GM23338 (cell line): ENCODE data around the gene RNLS. TPM values are rescaled to one million over a fixed set of nuclear protein-coding genes. Genes with fewer than 3 reads are reported as not detected.

Experiments
- ATAC-seq: fragments of 200-7000 bp; cut with Tn5 transposase; 3 replicates; pipeline ENCODE4 v1.9.1; 2020
- DNase-seq: peaks from one replicate; pipeline ENCODE4 v3.0.0-alpha.2; 2015; ENCODE audit warnings: low spot score
- H2AFZ ChIP-seq: fragments of 200-600 bp; sonication (generic); 2 replicates; pipeline ENCODE4 v1.8.0; 2016; ENCODE audit warnings: antibody characterized with exemption, mild to moderate bottlenecking, moderate library complexity
- H3F3A ChIP-seq: fragments of 200-600 bp; sonication (generic); replicated peaks from 2 replicates; pipeline ENCODE4 v1.8.0; 2017; ENCODE audit warnings: antibody characterized with exemption, mixed run types, low read depth
- H3K27ac ChIP-seq: fragments of 200-600 bp; sonication (generic); 2 replicates; pipeline ENCODE4 v1.6.1; 2016; ENCODE audit warnings: low read depth
- H3K27me3 ChIP-seq: fragments of 200-600 bp; sonication (generic); 2 replicates; pipeline ENCODE4 v1.8.0; 2016; ENCODE audit warnings: mild to moderate bottlenecking, mixed run types, moderate library complexity; ENCODE audit not compliant: insufficient read depth
- H3K36me3 ChIP-seq: fragments of 200-600 bp; sonication (generic); 2 replicates; pipeline ENCODE4 v1.8.0; 2016; ENCODE audit warnings: mild to moderate bottlenecking; ENCODE audit not compliant: insufficient read depth
- H3K4me1 ChIP-seq: fragments of 200-600 bp; sonication (generic); 2 replicates; pipeline ENCODE4 v1.8.0; 2016; ENCODE audit warnings: mild to moderate bottlenecking, moderate library complexity; ENCODE audit not compliant: insufficient read depth
- H3K4me2 ChIP-seq: fragments of 200-600 bp; sonication (generic); 2 replicates; pipeline ENCODE4 v1.7.1; 2017; ENCODE audit warnings: mixed run types
- H3K4me3 ChIP-seq: fragments of 200-600 bp; sonication (generic); 2 replicates; pipeline ENCODE4 v1.6.1; 2016; ENCODE audit warnings: mixed run types
- H3K79me2 ChIP-seq: fragments of 200-600 bp; sonication (generic); replicated peaks from 2 replicates; pipeline ENCODE4 v1.8.0; 2017; ENCODE audit warnings: mild to moderate bottlenecking; ENCODE audit not compliant: insufficient read depth
- H3K9me2 ChIP-seq: fragments of 200-600 bp; sonication (generic); 2 replicates; pipeline ENCODE4 v1.8.0; 2017; ENCODE audit not compliant: insufficient read depth
- H4K20me1 ChIP-seq: fragments of 200-600 bp; sonication (generic); replicated peaks from 2 replicates; pipeline ENCODE4 v1.8.0; 2017; ENCODE audit warnings: mild to moderate bottlenecking; ENCODE audit not compliant: insufficient read depth
- H3K27ac Mint-ChIP-seq: 2 replicates; pipeline ENCODE4 v1.8.0; 2020; ENCODE audit warnings: inconsistent platforms, mild to moderate bottlenecking, moderate library complexity, mixed read lengths
- H3K27me3 Mint-ChIP-seq: 3 replicates; pipeline ENCODE4 v1.8.0; 2022; ENCODE audit warnings: low read depth, mild to moderate bottlenecking, moderate library complexity, mixed read lengths, inconsistent platforms; ENCODE audit not compliant: insufficient read depth, poor library complexity
- H3K36me3 Mint-ChIP-seq: 3 replicates; pipeline ENCODE4 v1.8.0; 2021; ENCODE audit warnings: low read depth, mild to moderate bottlenecking, inconsistent platforms, moderate library complexity, mixed read lengths
- H3K4me1 Mint-ChIP-seq: 3 replicates; pipeline ENCODE4 v1.8.0; 2020; ENCODE audit warnings: mild to moderate bottlenecking, inconsistent platforms, mixed read lengths
- H3K4me3 Mint-ChIP-seq: 3 replicates; pipeline ENCODE4 v1.8.0; 2021; ENCODE audit warnings: moderate library complexity, mild to moderate bottlenecking, inconsistent platforms, mixed read lengths
- H3K9me3 Mint-ChIP-seq: 3 replicates; pipeline ENCODE4 v1.8.0; 2020; ENCODE audit warnings: moderate library complexity, mild to moderate bottlenecking, inconsistent platforms, mixed read lengths
- CREB1 ChIP-seq: fragments of 250-450 bp; sonication (Bioruptor Pico); IDR thresholded peaks from 2 replicates; pipeline ENCODE4 v1.5.0; 2020; ENCODE audit warnings: low read depth, mild to moderate bottlenecking, moderate library complexity
- EZH2phosphoT487 ChIP-seq: fragments of 200-600 bp; sonication (generic); IDR thresholded peaks from one replicate; pipeline ENCODE4 v1.8.1; 2018; ENCODE audit warnings: antibody characterized with exemption; ENCODE audit not compliant: unreplicated experiment
- NANOG ChIP-seq: IDR thresholded peaks from 2 replicates; pipeline ENCODE4 v1.6.1; 2016; ENCODE audit warnings: antibody characterized with exemption, borderline replicate concordance
- POLR2AphosphoS5 ChIP-seq: IDR thresholded peaks from 2 replicates; pipeline ENCODE4 v1.6.1; 2016; ENCODE audit warnings: antibody characterized with exemption, low read depth
- STAT1 ChIP-seq: IDR thresholded peaks from one replicate; pipeline ENCODE4 v1.6.1; 2016; ENCODE audit warnings: antibody characterized with exemption; ENCODE audit not compliant: unreplicated experiment
- ZNF114 ChIP-seq: fragments of 250-450 bp; sonication (Bioruptor Pico); IDR thresholded peaks from 2 replicates; pipeline ENCODE4 v1.5.0; 2020; ENCODE audit warnings: mild to moderate bottlenecking, moderate library complexity
- polyA plus RNA-seq: library from polyadenylated mRNA; unstranded; fragments of >200 nt; fragmentation: Nextera tagmentation; extraction: Ambion mirVana; gene quantifications from 2 replicates; pipeline ENCODE4 v1.2.1, GENCODE V29; 2016
- total RNA-seq: library from RNA; depleted of rRNA; stranded (reverse); fragments of >200 nt; shearing (Covaris generic); gene quantifications from 2 replicates; pipeline ENCODE4 v1.2.3, GENCODE V29; 2014
- TF ChIP-seq, protein P1 (sequence below): IDR thresholded peaks from one replicate; pipeline ENCODE4 v1.6.1; 2018; ENCODE audit warnings: antibody characterized with exemption; ENCODE audit not compliant: unreplicated experiment
- TF ChIP-seq, protein P2 (sequence below): IDR thresholded peaks from 2 replicates; pipeline ENCODE4 v1.6.1; 2016; ENCODE audit warnings: antibody characterized with exemption
- TF ChIP-seq, protein P3 (sequence below), 2 experiments: fragments of 200-600 bp in 1 of 2; sonication (generic) in 1 of 2; conservative IDR thresholded peaks; 2 replicates each; pipeline versions ENCODE4 v1.5.1 to v1.6.1; 2016 to 2017; ENCODE audit warnings: antibody characterized with exemption in 2 of 2, low read depth in 2 of 2, mild to moderate bottlenecking in 2 of 2, moderate library complexity in 1 of 2

RNLS gene
- total and polyA plus RNA-seq, 2 experiments from 2014 or later, result 8.8 to 15.2 TPM

DNA sequence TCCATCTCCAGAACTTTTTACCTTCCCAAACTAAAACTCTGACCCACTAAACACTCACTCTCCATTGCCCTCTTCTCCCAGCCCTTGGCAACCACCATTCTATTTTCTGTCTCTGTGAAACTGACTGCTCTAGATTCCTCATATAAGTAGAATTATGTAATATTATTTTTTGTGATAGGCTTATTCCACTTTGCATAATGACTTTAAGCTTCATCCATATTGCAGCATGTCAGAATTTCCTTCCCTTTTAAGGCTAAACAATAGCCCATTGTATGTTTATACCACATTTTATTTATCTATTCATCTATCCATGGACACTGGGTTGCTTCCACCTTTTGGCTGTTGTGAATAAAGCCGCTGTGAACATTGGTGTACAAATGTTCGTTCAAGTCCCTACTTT lies 308.8 kb downstream of the RNLS start:
- no peak overlapping the region for H3K27ac ChIP-seq
- no peaks in the 10 kb centered on the region; the same call in 2 of the 3 replicates for H3K4me1 Mint-ChIP-seq
- TF ChIP-seq, protein P1, sequence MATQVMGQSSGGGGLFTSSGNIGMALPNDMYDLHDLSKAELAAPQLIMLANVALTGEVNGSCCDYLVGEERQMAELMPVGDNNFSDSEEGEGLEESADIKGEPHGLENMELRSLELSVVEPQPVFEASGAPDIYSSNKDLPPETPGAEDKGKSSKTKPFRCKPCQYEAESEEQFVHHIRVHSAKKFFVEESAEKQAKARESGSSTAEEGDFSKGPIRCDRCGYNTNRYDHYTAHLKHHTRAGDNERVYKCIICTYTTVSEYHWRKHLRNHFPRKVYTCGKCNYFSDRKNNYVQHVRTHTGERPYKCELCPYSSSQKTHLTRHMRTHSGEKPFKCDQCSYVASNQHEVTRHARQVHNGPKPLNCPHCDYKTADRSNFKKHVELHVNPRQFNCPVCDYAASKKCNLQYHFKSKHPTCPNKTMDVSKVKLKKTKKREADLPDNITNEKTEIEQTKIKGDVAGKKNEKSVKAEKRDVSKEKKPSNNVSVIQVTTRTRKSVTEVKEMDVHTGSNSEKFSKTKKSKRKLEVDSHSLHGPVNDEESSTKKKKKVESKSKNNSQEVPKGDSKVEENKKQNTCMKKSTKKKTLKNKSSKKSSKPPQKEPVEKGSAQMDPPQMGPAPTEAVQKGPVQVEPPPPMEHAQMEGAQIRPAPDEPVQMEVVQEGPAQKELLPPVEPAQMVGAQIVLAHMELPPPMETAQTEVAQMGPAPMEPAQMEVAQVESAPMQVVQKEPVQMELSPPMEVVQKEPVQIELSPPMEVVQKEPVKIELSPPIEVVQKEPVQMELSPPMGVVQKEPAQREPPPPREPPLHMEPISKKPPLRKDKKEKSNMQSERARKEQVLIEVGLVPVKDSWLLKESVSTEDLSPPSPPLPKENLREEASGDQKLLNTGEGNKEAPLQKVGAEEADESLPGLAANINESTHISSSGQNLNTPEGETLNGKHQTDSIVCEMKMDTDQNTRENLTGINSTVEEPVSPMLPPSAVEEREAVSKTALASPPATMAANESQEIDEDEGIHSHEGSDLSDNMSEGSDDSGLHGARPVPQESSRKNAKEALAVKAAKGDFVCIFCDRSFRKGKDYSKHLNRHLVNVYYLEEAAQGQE, result no peak
- TF ChIP-seq, protein P2, sequence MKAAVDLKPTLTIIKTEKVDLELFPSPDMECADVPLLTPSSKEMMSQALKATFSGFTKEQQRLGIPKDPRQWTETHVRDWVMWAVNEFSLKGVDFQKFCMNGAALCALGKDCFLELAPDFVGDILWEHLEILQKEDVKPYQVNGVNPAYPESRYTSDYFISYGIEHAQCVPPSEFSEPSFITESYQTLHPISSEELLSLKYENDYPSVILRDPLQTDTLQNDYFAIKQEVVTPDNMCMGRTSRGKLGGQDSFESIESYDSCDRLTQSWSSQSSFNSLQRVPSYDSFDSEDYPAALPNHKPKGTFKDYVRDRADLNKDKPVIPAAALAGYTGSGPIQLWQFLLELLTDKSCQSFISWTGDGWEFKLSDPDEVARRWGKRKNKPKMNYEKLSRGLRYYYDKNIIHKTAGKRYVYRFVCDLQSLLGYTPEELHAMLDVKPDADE, result no peak
- TF ChIP-seq POLR2AphosphoS5 (no peak), STAT1 (no peak), EZH2phosphoT487 (no peak), ZNF114 (CRISPR knock-in tag) (no peak), CREB1 (CRISPR knock-in tag) (no peak)

DNA sequence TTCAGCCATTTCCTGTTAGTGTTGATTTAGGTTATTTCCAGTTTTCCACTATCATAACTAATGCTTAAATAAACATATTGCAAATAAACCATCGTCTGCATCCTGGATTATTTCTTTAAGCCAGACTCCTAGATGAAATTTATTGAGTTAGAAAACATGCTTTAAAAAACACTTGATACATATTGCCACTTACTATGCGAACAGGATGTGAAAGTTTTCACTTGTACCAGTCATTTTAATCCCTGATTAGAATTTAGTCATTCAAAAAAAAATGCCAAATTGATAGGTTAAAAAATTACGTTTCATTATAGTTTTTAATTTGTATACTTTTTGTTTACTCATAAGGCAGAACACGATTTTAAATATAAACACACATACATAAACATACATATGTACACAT lies 309.6 kb downstream of the RNLS start:
- ATAC-seq, result no peak
- Mint-ChIP-seq H3K27me3 (no peaks in the 10 kb centered on the region), H3K27ac (no peak overlapping the region), H3K4me3 (no peak overlapping the region), H3K9me3 (no peaks in the 10 kb centered on the region), H3K36me3 (no peaks in the 10 kb centered on the region), H3K4me1 (no peaks in the 10 kb centered on the region)
- Histone ChIP-seq H3F3A (no peaks in the 10 kb centered on the region), H3K27me3 (no peaks in the 10 kb centered on the region), H2AFZ (no peak overlapping the region), H3K4me2 (no peak overlapping the region), H3K4me3 (no peak overlapping the region), H3K9me2 (no peaks in the 10 kb centered on the region), H3K79me2 (no peaks in the 10 kb centered on the region), H4K20me1 (no peaks in the 10 kb centered on the region), H3K4me1 (no peaks in the 10 kb centered on the region), H3K27ac (no peak overlapping the region), H3K36me3 (no peaks in the 10 kb centered on the region)
- DNase-seq, result no peak
- no peak for TF ChIP-seq NANOG
- TF ChIP-seq, protein P1, result no peak
- TF ChIP-seq, protein P3, sequence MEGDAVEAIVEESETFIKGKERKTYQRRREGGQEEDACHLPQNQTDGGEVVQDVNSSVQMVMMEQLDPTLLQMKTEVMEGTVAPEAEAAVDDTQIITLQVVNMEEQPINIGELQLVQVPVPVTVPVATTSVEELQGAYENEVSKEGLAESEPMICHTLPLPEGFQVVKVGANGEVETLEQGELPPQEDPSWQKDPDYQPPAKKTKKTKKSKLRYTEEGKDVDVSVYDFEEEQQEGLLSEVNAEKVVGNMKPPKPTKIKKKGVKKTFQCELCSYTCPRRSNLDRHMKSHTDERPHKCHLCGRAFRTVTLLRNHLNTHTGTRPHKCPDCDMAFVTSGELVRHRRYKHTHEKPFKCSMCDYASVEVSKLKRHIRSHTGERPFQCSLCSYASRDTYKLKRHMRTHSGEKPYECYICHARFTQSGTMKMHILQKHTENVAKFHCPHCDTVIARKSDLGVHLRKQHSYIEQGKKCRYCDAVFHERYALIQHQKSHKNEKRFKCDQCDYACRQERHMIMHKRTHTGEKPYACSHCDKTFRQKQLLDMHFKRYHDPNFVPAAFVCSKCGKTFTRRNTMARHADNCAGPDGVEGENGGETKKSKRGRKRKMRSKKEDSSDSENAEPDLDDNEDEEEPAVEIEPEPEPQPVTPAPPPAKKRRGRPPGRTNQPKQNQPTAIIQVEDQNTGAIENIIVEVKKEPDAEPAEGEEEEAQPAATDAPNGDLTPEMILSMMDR (conservative IDR thresholded peaks at IDR 0.05; ENCODE audit: low read depth in 2 of 2), result no peak
- TF ChIP-seq STAT1, result no peak
- TF ChIP-seq, protein P2, result no peak

More for the DNA sequence above, 308.8 kb downstream of the RNLS start:
- no peaks in the 10 kb centered on the region for H4K20me1 ChIP-seq
- no peaks in the 10 kb centered on the region for H3K9me2 ChIP-seq
- Mint-ChIP-seq H3K36me3 (no peaks in the 10 kb centered on the region), H3K9me3 (no peaks in the 10 kb centered on the region), H3K27me3 (no peaks in the 10 kb centered on the region), H3K4me3 (no peak overlapping the region), H3K27ac (no peak overlapping the region)
- no peak overlapping the region for H3K4me3 ChIP-seq
- H3K79me2 ChIP-seq, result no peaks in the 10 kb centered on the region
- H3K36me3 ChIP-seq, result no peaks in the 10 kb centered on the region
- H2AFZ ChIP-seq, result no peak overlapping the region
- H3F3A ChIP-seq, result no peaks in the 10 kb centered on the region
- ATAC-seq, result no peak
- DNase-seq, result no peak
- no peaks in the 10 kb centered on the region for H3K4me1 ChIP-seq
- no peaks in the 10 kb centered on the region for H3K27me3 ChIP-seq
- H3K4me2 ChIP-seq, result no peak overlapping the region
